NCI-H345 treated with DMSO at 0.1 percent for 48 hours (cell line): ENCODE data around the gene USP15.
"Not testable (repeated sequence)": the region's sequence is repeated elsewhere in the genome, so short reads cannot be mapped to it uniquely, and the experiment has no call there.

Experiments used
- DNase-seq: peaks from one replicate; lab custom pipeline; 2025; ENCODE audit not compliant: unreplicated experiment; lab: John Stamatoyannopoulos, UW

The USP15 gene

DNA sequence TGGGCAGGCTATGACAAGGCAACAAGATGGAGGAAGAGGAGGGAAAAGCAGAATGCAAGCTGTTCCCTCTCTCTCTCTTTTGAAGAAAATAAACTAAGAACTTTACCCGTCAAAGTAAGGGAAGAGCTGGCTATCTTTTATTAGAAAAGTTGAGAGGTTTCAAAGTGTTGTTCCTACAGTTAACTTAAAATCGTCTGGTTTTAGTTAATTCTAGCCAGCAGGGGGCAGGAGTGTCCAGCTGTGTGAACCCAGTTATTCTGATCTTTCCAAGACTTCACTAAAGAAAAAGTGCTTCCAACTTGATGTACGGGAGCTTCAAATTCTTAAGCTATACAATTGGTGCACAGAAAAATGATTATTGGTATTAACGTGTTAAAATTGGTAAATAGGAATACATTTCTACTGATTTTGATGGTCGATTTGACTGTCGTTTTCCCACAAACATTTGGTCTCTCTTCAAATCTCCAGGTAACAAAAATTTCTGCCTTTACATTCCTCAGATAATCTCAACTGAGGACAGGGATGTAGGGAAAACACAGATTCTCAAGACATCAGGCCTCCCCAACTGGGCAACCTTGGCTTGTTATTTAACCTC, 178.0 kb downstream of the USP15 start:
- peak; percentile 6 for DNase-seq

- DNase-seq: no peak
These were observed 186.7 kb downstream of the USP15 start for GRCh38 chr12:62446754-62447452.

GRCh38 chr12:62448436-62448835, 188.2 kb downstream of the USP15 start:
- DNase-seq: no peak

DNA sequence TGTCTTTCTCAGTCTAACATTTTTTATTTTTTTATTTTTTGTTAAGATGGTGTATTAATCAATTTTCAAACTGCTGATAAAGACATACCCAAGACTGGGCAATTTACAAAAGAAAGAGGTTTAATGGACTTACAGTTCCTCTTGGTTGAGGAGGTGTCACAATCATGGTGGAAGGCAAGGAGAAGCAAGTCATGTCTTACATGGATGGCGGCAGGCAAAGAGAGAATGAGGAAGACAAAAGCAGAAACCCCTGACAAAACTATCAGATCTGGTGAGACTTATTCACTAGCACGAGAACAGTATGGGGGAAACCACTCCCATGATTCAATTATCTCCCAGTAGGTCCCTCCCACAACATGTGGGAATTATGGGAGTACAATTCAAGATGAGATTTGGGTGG, 195.2 kb downstream of the USP15 start:
- DNase-seq: not testable (repeated sequence)

- DNase-seq: no peak
These were observed 198.4 kb downstream of the USP15 start for GRCh38 chr12:62458626-62459025.

GRCh38 chr12:62459976-62460375, 199.8 kb downstream of the USP15 start:
- no peak for DNase-seq

DNA sequence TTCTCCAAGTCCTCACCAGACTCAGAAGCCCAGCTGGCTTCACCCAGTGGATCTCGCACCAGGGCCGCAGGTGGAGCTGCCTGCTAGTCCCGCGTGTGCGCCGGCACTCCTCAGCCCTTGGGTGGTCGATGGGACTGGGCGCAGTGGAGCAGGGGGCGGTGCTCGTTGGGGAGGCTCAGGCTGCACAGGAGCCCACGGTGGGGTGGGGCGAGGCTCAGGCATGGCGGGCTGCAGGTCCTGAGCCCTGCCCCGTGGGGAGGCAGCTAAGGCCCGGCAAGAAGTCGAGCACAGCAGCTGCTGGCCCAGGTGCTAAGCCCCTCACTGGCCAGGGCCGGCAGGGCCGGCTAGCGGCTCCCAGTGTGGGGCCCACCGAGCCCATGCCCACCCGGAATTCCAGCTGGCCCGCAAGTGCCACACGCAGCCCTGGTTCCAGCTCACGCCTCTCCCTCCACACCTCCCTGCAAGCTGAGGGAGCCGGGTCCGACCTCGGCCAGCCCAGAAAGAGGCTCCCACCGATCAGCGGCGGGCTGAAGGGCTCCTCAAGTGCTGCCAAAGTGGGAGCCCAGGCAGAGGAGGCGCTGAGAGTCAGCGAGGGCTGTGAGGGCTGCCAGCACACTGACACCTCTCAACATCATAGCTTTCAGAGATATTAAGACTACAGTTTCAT, 201.1 kb downstream of the USP15 start:
- DNase-seq: not testable (repeated sequence)

DNA sequence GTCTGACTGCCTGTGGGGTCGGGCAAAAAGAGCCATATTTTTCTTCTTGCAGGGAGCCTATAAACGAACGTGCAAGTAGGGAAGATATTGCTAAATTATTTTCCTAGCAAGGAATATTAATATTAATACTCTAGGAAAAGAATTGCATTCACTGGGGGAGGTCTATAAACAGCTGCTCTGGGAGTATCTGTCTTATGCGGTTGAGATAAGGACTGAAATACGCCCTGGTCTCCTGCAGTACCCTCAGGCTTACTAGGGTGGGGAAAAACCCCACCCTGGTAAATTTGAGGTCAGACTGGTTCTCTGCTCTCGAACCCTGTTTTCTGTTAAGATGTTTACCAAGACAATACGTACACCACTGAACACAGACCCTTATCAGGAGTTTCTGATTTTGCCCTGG, 203.0 kb downstream of the USP15 start:
- not testable (repeated sequence) for DNase-seq
